GM10248 (cell line): ENCODE measurements around the gene TTC7B.

Experiments used
- CTCF ChIA-PET: fragments of 300-600 bp; sonication (Branson Sonifier 250); formaldehyde crosslinking; extraction: SDS; loops from one replicate; lab custom pipeline; 2021; ENCODE audit warnings: antibody characterized with exemption; lab: Yijun Ruan, JAX
- POLR2A ChIA-PET: fragments of 350-650 bp; sonication (Branson Sonifier 250); formaldehyde crosslinking; extraction: SDS; loops from one replicate; lab custom pipeline; 2020; ENCODE audit warnings: antibody characterized with exemption; lab: Yijun Ruan, JAX
- DNase-seq: peaks from one replicate; pipeline ENCODE4 v3.0.0; 2012; ENCODE audit errors: extremely low spot score
- TF ChIP-seq, protein P1 (sequence below): IDR thresholded peaks from 2 replicates; pipeline ENCODE4 v1.5.1; 2012; ENCODE audit warnings: mild to moderate bottlenecking, low read depth; ENCODE audit errors: extremely low read depth, missing control alignments, control extremely low read depth

TTC7B gene

GRCh38 chr14:90597961-90598360 is 218.3 kb downstream of the TTC7B start:
- ChIA-PET POLR2A (no interaction called here), CTCF (interaction anchor here (1.3 kb wide), 1 partner anchor 30 kb away, joined by 3 read pairs; no protein-coding TSS in a partner anchor)
- DNase-seq, result no peak
- TF ChIP-seq, protein P1, sequence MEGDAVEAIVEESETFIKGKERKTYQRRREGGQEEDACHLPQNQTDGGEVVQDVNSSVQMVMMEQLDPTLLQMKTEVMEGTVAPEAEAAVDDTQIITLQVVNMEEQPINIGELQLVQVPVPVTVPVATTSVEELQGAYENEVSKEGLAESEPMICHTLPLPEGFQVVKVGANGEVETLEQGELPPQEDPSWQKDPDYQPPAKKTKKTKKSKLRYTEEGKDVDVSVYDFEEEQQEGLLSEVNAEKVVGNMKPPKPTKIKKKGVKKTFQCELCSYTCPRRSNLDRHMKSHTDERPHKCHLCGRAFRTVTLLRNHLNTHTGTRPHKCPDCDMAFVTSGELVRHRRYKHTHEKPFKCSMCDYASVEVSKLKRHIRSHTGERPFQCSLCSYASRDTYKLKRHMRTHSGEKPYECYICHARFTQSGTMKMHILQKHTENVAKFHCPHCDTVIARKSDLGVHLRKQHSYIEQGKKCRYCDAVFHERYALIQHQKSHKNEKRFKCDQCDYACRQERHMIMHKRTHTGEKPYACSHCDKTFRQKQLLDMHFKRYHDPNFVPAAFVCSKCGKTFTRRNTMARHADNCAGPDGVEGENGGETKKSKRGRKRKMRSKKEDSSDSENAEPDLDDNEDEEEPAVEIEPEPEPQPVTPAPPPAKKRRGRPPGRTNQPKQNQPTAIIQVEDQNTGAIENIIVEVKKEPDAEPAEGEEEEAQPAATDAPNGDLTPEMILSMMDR, result no peak

DNA sequence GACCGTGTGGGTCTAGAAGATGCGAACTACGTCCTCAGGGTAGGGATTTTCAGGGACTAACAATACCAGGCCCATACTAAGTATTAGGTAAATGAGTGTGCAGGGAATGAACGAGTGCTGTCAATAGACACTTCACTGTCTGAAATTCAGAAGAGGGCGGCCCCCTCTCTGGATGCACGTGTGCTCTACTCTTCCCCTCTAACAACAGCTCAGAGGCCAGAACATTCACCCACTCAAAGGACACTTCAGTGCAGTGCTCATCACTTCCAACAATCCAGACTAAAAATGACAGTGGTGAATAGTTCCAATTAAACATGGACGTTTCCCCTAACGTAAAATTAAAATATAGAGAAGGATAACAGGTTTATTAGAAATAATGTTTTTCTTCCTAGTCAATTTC is 219.5 kb downstream of the TTC7B start:
- POLR2A ChIA-PET, result no interaction called here
- TF ChIP-seq, protein P1, result no peak
- no peak for DNase-seq
- CTCF ChIA-PET, result no interaction called here

- POLR2A ChIA-PET, result no interaction called here
- CTCF ChIA-PET, result no interaction called here
- TF ChIP-seq, protein P1, result no peak
- DNase-seq, result no peak
These were observed 222.8 kb downstream of the TTC7B start for GRCh38 chr14:90593254-90594040.

DNA sequence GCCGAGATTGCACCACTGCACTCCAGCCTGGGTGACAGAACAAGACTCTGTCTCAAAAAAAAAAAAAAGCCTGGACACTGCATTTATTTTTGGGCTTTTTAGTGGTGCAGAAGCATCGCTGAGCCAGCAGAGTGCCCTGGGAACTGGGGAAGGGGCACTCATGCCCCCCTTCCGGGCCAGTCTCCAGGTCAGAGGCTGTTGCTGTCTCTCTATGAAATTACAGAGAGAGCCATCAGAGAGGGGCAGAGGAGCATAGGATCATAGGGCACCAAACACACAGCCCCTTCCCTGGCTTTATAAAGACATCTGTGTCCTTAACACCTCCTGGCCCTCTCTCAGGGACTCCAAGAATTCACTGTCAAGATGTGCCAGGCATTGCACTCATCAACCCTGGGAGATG is 223.6 kb downstream of the TTC7B start:
- DNase-seq, result no peak
- CTCF ChIA-PET, result no interaction called here
- POLR2A ChIA-PET, result no interaction called here
- TF ChIP-seq, protein P1, result no peak

- DNase-seq, result no peak
- TF ChIP-seq, protein P1, result no peak
- ChIA-PET CTCF (no interaction called here), POLR2A (no interaction called here)
These were observed 228.3 kb downstream of the TTC7B start for GRCh38 chr14:90587918-90588317.

DNA sequence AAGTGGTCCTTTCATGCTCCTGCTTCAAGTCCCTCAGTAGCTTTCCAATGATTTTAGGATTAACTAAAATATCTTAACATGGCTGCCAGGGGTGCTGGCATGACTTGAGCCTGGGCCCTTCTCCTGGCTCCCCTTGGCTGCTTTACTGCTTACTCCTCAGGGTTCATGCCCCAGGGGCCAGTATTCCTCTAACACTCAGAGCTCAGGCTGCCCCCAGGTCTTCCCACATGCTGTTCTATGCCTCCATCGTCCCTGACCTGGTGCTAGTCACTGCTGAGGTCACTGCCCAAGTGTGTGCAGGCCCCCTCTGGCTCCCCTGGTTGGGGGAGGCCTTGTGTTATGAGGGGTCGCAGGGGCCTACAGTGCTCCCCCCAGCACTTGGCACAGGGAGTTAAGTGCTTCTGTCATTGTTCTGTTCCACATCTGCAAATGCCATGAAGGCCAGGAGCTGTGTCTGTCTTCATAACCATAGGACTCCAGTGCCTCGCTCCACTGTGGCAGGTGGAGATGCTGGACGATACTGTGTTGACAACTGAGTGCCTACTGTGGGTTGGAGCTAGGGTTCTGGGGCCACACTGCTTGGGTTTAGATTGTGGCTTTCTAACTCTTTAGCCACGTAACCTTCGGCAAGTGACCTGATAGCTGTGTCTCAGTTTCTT is 228.8 kb downstream of the TTC7B start:
- POLR2A ChIA-PET, result no interaction called here
- TF ChIP-seq, protein P1, result no peak
- CTCF ChIA-PET, result interaction anchor here (1.4 kb wide), 1 partner anchor 12 kb away, joined by 3 read pairs; no protein-coding TSS in a partner anchor
- no peak for DNase-seq
